LNCaP clone FGC (cell line): ENCODE measurements around the gene WDR53.
"Not testable (repeated sequence)": the region's sequence is repeated elsewhere in the genome, so short reads cannot be mapped to it uniquely, and the experiment has no call there.

Source experiments
- DNase-seq: peaks from one replicate; pipeline ENCODE4 v3.0.0-alpha.2; 2011; ENCODE audit warnings: low read depth
- H3K4me3 ChIP-seq: 2 replicates; pipeline ENCODE4 v1.5.1; 2011; ENCODE audit warnings: mild to moderate bottlenecking, low read depth, low read length, control low read depth
- TF ChIP-seq, protein P1 (sequence below): IDR thresholded peaks from 2 replicates; pipeline ENCODE4 v1.5.1; 2012; ENCODE audit warnings: mild to moderate bottlenecking; ENCODE audit not compliant: control insufficient read depth, insufficient read depth; ENCODE audit errors: extremely low read depth

Gene WDR53

DNA sequence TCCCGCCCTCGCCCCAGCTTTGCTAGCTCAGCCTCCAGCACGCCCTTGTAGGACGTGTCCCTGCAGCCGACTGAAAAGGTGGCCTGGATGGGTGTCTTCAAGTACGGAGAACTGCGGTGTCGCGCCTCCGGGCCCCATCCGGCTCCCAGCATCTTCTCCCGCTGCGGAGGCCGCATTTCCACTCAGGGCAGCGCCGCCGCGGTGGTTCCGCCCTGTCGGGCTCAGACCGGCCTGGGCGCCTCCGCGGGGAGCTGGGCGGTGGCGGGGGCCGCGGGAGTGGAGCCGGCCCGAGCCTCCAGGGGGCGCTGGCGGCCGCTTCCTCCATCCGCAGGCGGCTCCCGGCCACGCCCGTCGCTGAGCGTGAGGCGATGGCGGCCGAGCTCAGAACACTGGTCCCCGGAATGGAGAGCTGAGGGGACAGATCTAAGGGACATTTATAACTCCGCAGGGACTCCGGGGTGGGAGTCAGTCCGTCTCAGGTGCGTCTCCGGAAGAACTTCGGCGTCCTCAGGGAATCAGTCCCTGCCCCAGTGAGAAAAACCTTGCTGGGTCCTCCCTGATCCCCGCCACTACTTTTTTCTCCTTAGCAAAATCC lies 39.6 kb downstream of the WDR53 start:
- no peak for DNase-seq
- 0 out of 2 replicates have a peak overlapping the region, but pooled peaks have one; percentile 3 for H3K4me3 ChIP-seq
- TF ChIP-seq, protein P1, sequence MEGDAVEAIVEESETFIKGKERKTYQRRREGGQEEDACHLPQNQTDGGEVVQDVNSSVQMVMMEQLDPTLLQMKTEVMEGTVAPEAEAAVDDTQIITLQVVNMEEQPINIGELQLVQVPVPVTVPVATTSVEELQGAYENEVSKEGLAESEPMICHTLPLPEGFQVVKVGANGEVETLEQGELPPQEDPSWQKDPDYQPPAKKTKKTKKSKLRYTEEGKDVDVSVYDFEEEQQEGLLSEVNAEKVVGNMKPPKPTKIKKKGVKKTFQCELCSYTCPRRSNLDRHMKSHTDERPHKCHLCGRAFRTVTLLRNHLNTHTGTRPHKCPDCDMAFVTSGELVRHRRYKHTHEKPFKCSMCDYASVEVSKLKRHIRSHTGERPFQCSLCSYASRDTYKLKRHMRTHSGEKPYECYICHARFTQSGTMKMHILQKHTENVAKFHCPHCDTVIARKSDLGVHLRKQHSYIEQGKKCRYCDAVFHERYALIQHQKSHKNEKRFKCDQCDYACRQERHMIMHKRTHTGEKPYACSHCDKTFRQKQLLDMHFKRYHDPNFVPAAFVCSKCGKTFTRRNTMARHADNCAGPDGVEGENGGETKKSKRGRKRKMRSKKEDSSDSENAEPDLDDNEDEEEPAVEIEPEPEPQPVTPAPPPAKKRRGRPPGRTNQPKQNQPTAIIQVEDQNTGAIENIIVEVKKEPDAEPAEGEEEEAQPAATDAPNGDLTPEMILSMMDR = peak; percentile 47

DNA sequence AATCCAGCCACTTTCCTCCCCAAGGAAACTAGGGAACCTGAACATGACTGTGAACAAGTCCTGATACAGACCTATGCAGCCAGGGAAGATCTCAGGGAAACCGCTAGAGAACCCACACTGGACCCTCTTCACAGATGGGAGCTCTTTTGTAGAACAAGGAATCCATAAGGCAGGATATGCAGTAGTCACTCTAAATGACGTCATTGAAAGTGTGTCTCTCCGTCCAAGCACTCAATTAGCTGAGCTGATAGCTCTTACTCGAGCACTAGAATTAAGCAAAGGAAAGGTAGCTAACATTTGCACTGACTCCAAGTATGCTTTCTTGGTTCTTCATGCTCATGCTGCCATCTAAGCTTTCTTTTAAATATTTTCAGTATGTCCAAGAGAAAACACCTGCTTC lies 43.2 kb downstream of the WDR53 start:
- no peak for DNase-seq
- no peak overlapping the region for H3K4me3 ChIP-seq
- TF ChIP-seq, protein P1 = no peak

DNA sequence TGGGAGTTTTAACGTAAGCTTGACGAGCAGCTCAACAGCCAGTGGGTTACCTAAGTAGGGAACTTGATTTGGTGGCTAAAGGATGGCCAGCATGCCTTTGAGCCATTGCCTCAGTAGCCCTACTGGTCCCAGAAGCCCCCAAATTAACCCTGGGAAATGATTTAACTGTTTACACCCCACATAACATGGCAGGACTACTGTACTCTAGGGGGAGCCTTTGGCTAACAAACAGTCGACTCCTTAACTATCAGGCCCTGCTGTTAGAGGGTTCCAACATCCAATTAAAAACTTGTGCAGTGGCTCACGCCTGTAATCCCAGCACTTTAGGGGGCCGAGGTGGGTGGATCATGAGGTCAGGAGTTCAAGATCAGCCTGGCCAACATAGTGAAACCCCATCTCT lies 43.8 kb downstream of the WDR53 start:
- no peak for DNase-seq
- TF ChIP-seq, protein P1 = no peak
- H3K4me3 ChIP-seq = no peak overlapping the region

DNA sequence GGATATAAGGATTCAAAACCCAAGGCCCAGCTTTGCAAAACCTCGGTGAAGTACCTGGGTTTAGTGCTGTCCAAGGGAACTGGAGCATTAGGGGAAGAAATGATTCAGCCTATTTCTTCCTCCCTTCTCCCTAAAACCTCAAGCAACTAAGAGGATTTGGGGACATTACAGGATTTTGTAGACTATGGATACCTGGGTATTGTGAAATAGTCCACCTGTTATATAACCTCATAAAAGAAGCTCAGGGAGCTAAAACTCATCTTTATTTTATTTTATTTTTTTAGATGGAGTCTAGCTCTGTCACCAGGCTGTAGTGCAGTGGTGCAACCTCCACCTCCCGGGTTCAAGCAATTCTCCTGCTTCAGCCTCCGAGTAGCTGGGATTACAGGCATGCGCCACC lies 44.5 kb downstream of the WDR53 start:
- TF ChIP-seq, protein P1 = no peak
- no peak overlapping the region for H3K4me3 ChIP-seq
- DNase-seq = no peak

DNA sequence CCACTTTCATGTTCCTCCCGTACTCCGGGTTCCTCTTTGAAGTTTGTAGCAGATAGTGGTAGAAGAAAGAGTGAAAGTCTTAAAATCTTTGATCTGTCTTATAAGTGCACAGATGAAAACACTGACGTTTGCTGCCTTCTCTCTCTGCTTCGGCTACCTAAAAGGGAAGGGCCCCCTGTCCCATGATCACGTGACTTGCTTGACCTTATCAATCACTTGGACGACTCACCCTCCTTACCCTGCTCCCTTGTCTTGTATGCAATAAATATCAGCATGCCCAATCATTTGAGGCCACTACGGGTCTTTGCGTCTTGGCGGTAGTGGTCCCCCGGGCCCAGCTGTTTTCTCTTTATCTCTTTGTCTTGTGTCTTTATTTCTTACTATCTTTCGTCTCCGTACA lies 47.1 kb downstream of the WDR53 start:
- H3K4me3 ChIP-seq, DNase-seq: not testable (repeated sequence)

DNA sequence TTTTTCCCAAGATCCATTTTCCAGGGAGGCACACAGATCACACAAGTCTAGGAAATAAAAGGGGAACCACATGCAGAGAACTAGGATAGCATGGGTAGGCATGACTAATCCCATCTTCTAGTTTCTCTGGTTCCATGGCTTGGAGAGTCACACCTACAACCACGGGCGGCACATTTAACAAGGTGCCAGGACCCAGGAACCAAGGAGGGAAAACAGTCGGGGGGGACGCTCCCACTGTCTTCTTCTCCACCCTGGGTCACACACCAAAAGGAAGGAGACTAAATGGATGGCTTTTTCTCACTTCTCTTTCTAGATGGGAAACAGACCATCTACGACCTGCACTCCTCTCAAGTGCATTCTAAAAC lies 48.7 kb downstream of the WDR53 start:
- TF ChIP-seq, protein P1 = no peak
- no peak for DNase-seq

DNA sequence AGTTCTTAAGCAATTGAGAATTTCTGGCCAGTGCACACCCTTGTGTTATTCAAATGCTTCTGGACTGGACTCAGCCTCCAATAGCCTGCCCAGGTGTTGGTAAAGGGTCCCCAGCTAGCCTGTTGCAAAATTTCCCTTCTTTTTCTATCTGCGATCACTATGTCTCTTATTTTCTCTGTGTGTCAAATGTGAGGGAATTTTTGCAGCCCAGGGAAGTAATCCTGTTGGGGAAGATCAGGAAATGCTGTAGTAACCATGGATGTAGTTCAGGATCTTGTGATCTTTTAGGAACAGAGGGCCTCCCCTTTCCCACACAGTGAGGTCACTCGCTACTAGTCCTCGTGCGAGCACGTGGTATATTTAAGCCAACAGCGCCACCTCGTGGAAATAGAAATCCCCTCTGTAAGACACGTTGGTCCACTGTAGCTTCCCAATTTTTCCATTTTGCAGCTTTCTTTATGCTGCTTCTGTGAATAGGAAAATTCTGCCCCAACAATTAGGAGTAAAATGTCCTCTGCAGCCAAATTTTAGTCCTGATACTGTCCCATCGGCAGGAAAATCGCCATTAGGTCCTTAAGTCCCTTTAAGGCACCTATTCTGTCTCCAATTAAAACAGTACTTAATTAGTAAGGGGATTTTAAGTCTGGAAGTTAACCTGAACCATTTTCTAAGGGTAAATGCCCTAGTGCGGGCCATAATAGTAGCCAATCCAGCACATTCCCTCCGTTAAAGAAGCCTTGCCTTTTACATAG lies 49.2 kb downstream of the WDR53 start:
- TF ChIP-seq, protein P1 = peak; percentile 58
- H3K4me3 ChIP-seq = no peak overlapping the region
- DNase-seq = peak; percentile 63

More for the DNA sequence above, 48.7 kb downstream of the WDR53 start:
- H3K4me3 ChIP-seq = no peak overlapping the region
